Trophoblast cell (in vitro differentiated cells and primary cell): ENCODE data around the gene IL1RAPL2.

Experiments
- DNase-seq, 2 donors: peaks; one replicate each; pipeline ENCODE4 v3.0.0-alpha.2; 2016
- H2AFZ ChIP-seq: 2 replicates; pipeline ENCODE4 v1.6.1; 2013; ENCODE audit warnings: low read length, moderate library complexity, mild to moderate bottlenecking; ENCODE audit not compliant: insufficient read depth, poor library complexity
- H2AK5ac ChIP-seq: 2 replicates; pipeline ENCODE4 v1.6.1; 2013; ENCODE audit warnings: mild to moderate bottlenecking, low read length
- H2BK120ac ChIP-seq: 2 replicates; pipeline ENCODE4 v1.6.1; 2013; ENCODE audit warnings: low read length, mild to moderate bottlenecking, moderate library complexity; ENCODE audit not compliant: insufficient read depth, poor library complexity
- H2BK12ac ChIP-seq: 2 replicates; pipeline ENCODE4 v1.6.1; 2013; ENCODE audit warnings: mild to moderate bottlenecking, low read length, moderate library complexity
- H2BK5ac ChIP-seq: 2 replicates; pipeline ENCODE4 v1.6.1; 2013; ENCODE audit warnings: low read length, low read depth, moderate library complexity, mild to moderate bottlenecking; ENCODE audit not compliant: poor library complexity
- H3K14ac ChIP-seq: 2 replicates; pipeline ENCODE4 v1.6.1; 2013; ENCODE audit warnings: mild to moderate bottlenecking, low read length
- H3K18ac ChIP-seq: 2 replicates; pipeline ENCODE4 v1.6.1; 2013; ENCODE audit warnings: mild to moderate bottlenecking, low read length
- H3K23ac ChIP-seq: 2 replicates; pipeline ENCODE4 v1.6.1; 2013; ENCODE audit warnings: low read length
- H3K27ac ChIP-seq: 2 replicates; pipeline ENCODE4 v1.5.1; 2013; ENCODE audit warnings: low read depth, mild to moderate bottlenecking, inconsistent platforms, low read length, moderate library complexity
- H3K27me3 ChIP-seq: 2 replicates; pipeline ENCODE4 v1.6.1; 2013; ENCODE audit warnings: inconsistent platforms, mild to moderate bottlenecking, low read length, moderate library complexity; ENCODE audit not compliant: insufficient read depth
- H3K36me3 ChIP-seq, 2 experiments: 1 replicate in 1 of 2; 2 replicates in 1 of 2; pipeline ENCODE4 v1.6.1; 2013; ENCODE audit warnings: low read length in 2 of 2, mild to moderate bottlenecking in 2 of 2, moderate library complexity in 1 of 2; ENCODE audit not compliant: insufficient read depth in 2 of 2, control insufficient read depth in 1 of 2
- H3K4ac ChIP-seq: 2 replicates; pipeline ENCODE4 v1.6.1; 2013; ENCODE audit warnings: low read depth, mild to moderate bottlenecking, low read length, moderate library complexity
- H3K4me1 ChIP-seq, 2 experiments: 1 replicate in 1 of 2; 2 replicates in 1 of 2; pipeline ENCODE4 v1.6.1; 2013; ENCODE audit warnings: low read length in 2 of 2, mild to moderate bottlenecking in 2 of 2, moderate library complexity in 1 of 2; ENCODE audit not compliant: insufficient read depth in 2 of 2, control insufficient read depth in 1 of 2
- H3K4me2 ChIP-seq: 2 replicates; pipeline ENCODE4 v1.6.1; 2013; ENCODE audit warnings: inconsistent platforms, mild to moderate bottlenecking, low read length, moderate library complexity
- H3K4me3 ChIP-seq: 2 replicates; pipeline ENCODE4 v1.5.1; 2013; ENCODE audit warnings: mild to moderate bottlenecking, low read depth, low read length, inconsistent platforms
- H3K79me1 ChIP-seq: one replicate; pipeline ENCODE4 v1.6.1; 2013; ENCODE audit warnings: low read length
- H3K79me2 ChIP-seq: 2 replicates; pipeline ENCODE4 v1.6.1; 2013; ENCODE audit warnings: low read length, mild to moderate bottlenecking; ENCODE audit not compliant: control insufficient read depth, insufficient read depth, poor library complexity
- H3K9ac ChIP-seq: 2 replicates; pipeline ENCODE4 v1.6.1; 2013; ENCODE audit warnings: mild to moderate bottlenecking, low read length
- H3K9me3 ChIP-seq: 2 replicates; pipeline ENCODE4 v1.6.1; 2013; ENCODE audit warnings: low read depth, mild to moderate bottlenecking, control low read depth, inconsistent platforms, low read length; ENCODE audit not compliant: insufficient read depth
- H4K12ac ChIP-seq: 2 replicates; pipeline ENCODE4 v1.6.1; 2013; ENCODE audit warnings: low read depth, mild to moderate bottlenecking, low read length, moderate library complexity
- H4K8ac ChIP-seq: 2 replicates; pipeline ENCODE4 v1.6.1; 2013; ENCODE audit warnings: low read depth, mild to moderate bottlenecking, low read length, moderate library complexity
- H4K91ac ChIP-seq: one replicate; pipeline ENCODE4 v1.6.1; 2013; ENCODE audit warnings: low read depth, mild to moderate bottlenecking, low read length, moderate library complexity
- WGBS: extraction: QIAGEN DNeasy Blood & Tissue Kit; methylation state at CpG from one replicate; pipeline ENCODE4 v1.1.7; 2013; ENCODE audit warnings: missing lambda C conversion rate; ENCODE audit not compliant: insufficient read length, insufficient coverage; ENCODE audit errors: extremely low coverage; 5-methylcytosine and 5-hydroxymethylcytosine counted together

Gene IL1RAPL2

GRCh38 chrX:104745152-104745551 is 179.2 kb downstream of the IL1RAPL2 start:
- Histone ChIP-seq H3K14ac (no peak overlapping the region), H3K27me3 (no peaks in the 10 kb centered on the region), H3K23ac (no peak overlapping the region), H3K4ac (no peak overlapping the region), H3K79me1 (no peaks in the 10 kb centered on the region), H4K8ac (no peak overlapping the region), H2BK5ac (no peak overlapping the region), H3K27ac (no peak overlapping the region), H3K9ac (no peak overlapping the region), H3K4me2 (no peak overlapping the region), H3K4me1 (no peaks in the 10 kb centered on the region), H2AK5ac (no peak overlapping the region), H4K91ac (no peak overlapping the region), H3K36me3 (no peaks in the 10 kb centered on the region), H2BK120ac (no peak overlapping the region), H3K4me3 (no peak overlapping the region), H2AFZ (no peak overlapping the region), H3K18ac (no peak overlapping the region), H2BK12ac (no peak overlapping the region), H3K9me3 (no peaks in the 10 kb centered on the region), H4K12ac (no peak overlapping the region), H3K79me2 (no peaks in the 10 kb centered on the region)
- WGBS, result no CpG with 5 or more reads among the region's 1 CpG
- DNase-seq, result no peak

- H3K18ac ChIP-seq, result no peak overlapping the region
- H3K27me3 ChIP-seq, result no peaks in the 10 kb centered on the region
- H3K4me3 ChIP-seq, result no peak overlapping the region
- H3K79me1 ChIP-seq, result no peaks in the 10 kb centered on the region
- no CpG with 5 or more reads among the region's 2 CpGs for WGBS
- no peak overlapping the region for H3K4me2 ChIP-seq
- no peak for DNase-seq
- no peaks in the 10 kb centered on the region for H3K36me3 ChIP-seq
- H4K8ac ChIP-seq, result no peak overlapping the region
- no peak overlapping the region for H2BK120ac ChIP-seq
- no peak overlapping the region for H2AK5ac ChIP-seq
- no peak overlapping the region for H4K12ac ChIP-seq
- no peaks in the 10 kb centered on the region for H3K9me3 ChIP-seq
- H3K79me2 ChIP-seq, result no peaks in the 10 kb centered on the region
- H3K23ac ChIP-seq, result no peak overlapping the region
- no peak overlapping the region for H4K91ac ChIP-seq
- no peak overlapping the region for H3K14ac ChIP-seq
- H3K27ac ChIP-seq, result no peak overlapping the region
- no peak overlapping the region for H3K4ac ChIP-seq
- H2BK5ac ChIP-seq, result no peak overlapping the region
- H2AFZ ChIP-seq, result no peak overlapping the region
- H2BK12ac ChIP-seq, result no peak overlapping the region
- H3K4me1 ChIP-seq, result no peaks in the 10 kb centered on the region
- H3K9ac ChIP-seq, result no peak overlapping the region
Observed at GRCh38 chrX:104749951-104750610, 184.1 kb downstream of the IL1RAPL2 start.

GRCh38 chrX:104762641-104763040 is 196.6 kb downstream of the IL1RAPL2 start:
- H3K9me3 ChIP-seq, result peaks cover 7% of the 10 kb centered on the region
- H2BK5ac ChIP-seq, result no peak overlapping the region

GRCh38 chrX:104789784-104790183 is 223.8 kb downstream of the IL1RAPL2 start:
- H4K8ac ChIP-seq, result no peak overlapping the region
- no peak overlapping the region for H3K14ac ChIP-seq
- no peaks in the 10 kb centered on the region for H3K9me3 ChIP-seq
- H3K9ac ChIP-seq, result no peak overlapping the region
- H3K4ac ChIP-seq, result no peak overlapping the region
- no peak overlapping the region for H2AK5ac ChIP-seq
- no peak overlapping the region for H2BK120ac ChIP-seq
- H4K91ac ChIP-seq, result no peak overlapping the region
- no peaks in the 10 kb centered on the region for H3K27me3 ChIP-seq
- no peak overlapping the region for H2AFZ ChIP-seq
- H4K12ac ChIP-seq, result no peak overlapping the region
- H3K79me2 ChIP-seq, result no peaks in the 10 kb centered on the region
- no peak overlapping the region for H2BK5ac ChIP-seq
- H3K79me1 ChIP-seq, result no peaks in the 10 kb centered on the region
- no peaks in the 10 kb centered on the region for H3K36me3 ChIP-seq
- no peak overlapping the region for H2BK12ac ChIP-seq
- H3K18ac ChIP-seq, result no peak overlapping the region
- no peak overlapping the region for H3K27ac ChIP-seq
- no peak overlapping the region for H3K4me3 ChIP-seq
- no peaks in the 10 kb centered on the region for H3K4me1 ChIP-seq
- H3K23ac ChIP-seq, result no peak overlapping the region
- H3K4me2 ChIP-seq, result no peak overlapping the region
- DNase-seq, result no peak

More at GRCh38 chrX:104762641-104763040, 196.6 kb downstream of the IL1RAPL2 start:
- Histone ChIP-seq H3K36me3 (no peaks in the 10 kb centered on the region), H2BK12ac (no peak overlapping the region), H3K27ac (no peak overlapping the region), H2BK120ac (no peak overlapping the region), H3K4me3 (no peak overlapping the region), H3K23ac (no peak overlapping the region), H3K14ac (no peak overlapping the region), H4K91ac (no peak overlapping the region), H3K79me2 (no peaks in the 10 kb centered on the region), H3K4me1 (no peaks in the 10 kb centered on the region), H3K27me3 (no peaks in the 10 kb centered on the region), H2AFZ (no peak overlapping the region), H3K4me2 (no peak overlapping the region), H3K9ac (no peak overlapping the region), H2AK5ac (no peak overlapping the region), H3K79me1 (no peaks in the 10 kb centered on the region), H3K4ac (no peak overlapping the region), H3K18ac (no peak overlapping the region), H4K12ac (no peak overlapping the region), H4K8ac (no peak overlapping the region)
- no peak for DNase-seq
